ENCODE results near the gene LPCAT2.

Gene LPCAT2

DNA sequence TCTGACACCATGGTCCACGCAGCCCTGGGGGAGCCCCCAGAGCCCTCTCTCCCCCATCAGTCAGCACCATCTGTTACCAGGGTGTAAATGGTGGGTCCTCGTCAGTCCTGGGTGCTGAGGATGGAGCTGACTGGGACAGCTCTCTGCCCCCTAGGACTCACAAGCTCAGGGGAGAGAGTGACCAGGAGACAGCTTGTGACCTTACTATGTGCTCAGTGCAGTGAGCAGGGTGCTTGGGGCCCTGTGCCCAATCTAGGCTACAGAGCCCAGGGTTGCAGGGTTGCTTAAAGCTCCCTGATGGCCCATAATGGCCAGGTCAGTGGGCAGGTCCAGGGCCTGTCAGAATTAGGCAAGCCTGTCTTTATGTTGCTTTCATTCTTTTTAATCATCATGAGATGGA lies 18.6 kb upstream of the LPCAT2 start:
- TF ChIP-seq, protein P1, sequence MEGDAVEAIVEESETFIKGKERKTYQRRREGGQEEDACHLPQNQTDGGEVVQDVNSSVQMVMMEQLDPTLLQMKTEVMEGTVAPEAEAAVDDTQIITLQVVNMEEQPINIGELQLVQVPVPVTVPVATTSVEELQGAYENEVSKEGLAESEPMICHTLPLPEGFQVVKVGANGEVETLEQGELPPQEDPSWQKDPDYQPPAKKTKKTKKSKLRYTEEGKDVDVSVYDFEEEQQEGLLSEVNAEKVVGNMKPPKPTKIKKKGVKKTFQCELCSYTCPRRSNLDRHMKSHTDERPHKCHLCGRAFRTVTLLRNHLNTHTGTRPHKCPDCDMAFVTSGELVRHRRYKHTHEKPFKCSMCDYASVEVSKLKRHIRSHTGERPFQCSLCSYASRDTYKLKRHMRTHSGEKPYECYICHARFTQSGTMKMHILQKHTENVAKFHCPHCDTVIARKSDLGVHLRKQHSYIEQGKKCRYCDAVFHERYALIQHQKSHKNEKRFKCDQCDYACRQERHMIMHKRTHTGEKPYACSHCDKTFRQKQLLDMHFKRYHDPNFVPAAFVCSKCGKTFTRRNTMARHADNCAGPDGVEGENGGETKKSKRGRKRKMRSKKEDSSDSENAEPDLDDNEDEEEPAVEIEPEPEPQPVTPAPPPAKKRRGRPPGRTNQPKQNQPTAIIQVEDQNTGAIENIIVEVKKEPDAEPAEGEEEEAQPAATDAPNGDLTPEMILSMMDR (IDR thresholded peaks at IDR 0.05; ENCODE audit: low read depth, low read length): no peak
- no peak overlapping the region for H3K4me3 ChIP-seq (replicated peaks in 1 of 2; ENCODE audit: low read depth in 2 of 2, low read length in 2 of 2)
- DNase-seq (ENCODE audit: low read depth in 2 of 2): no peak

DNA sequence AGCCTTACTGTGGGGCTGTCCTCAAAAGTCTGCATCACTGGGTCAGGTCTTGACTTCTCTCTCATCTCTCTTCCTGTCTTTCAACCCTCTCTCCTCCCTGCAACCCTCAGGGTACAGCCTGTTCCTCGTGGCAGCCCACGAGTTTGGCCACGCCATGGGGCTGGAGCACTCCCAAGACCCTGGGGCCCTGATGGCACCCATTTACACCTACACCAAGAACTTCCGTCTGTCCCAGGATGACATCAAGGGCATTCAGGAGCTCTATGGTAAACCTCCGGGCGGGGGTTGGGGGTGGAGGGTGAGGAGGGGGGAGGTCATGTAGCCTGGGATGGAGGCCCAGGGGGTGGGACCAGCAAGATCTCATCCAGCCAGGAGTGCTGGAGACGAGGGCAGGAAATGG lies 17.2 kb upstream of the LPCAT2 start:
- no peak overlapping the region for H3K4me3 ChIP-seq (replicated peaks in 1 of 2; ENCODE audit: low read depth in 2 of 2, low read length in 2 of 2)
- no peak for DNase-seq (ENCODE audit: low read depth in 2 of 2)
- TF ChIP-seq, protein P1 (IDR thresholded peaks at IDR 0.05; ENCODE audit: low read depth, low read length): no peak

DNA sequence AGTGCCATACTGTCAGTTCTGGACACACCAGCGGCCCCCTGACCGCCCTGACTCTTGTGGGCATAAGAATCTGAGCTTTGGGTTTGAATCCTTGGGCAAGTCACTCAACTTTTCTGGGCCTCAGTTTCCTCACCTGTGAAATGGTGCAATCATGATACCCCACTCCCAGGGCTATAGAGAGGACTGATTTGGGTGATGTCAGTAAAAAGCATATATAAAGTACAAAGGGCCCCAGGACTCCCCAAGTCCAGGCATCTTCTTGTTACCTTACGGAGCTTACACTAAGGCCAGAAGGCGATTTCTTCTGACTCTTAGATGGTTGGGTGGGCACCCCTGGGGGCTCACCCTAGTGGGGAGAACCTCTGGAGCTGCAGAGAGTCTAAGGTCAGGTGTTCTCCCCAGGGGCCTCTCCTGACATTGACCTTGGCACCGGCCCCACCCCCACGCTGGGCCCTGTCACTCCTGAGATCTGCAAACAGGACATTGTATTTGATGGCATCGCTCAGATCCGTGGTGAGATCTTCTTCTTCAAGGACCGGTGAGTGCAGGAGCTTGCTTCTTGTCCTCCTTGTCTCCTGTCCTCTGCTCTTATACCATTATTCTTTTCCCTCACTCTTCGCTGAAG lies 16.0 kb upstream of the LPCAT2 start:
- TF ChIP-seq, protein P1 (IDR thresholded peaks at IDR 0.05; ENCODE audit: low read depth, low read length): no peak
- DNase-seq (ENCODE audit: low read depth in 2 of 2): no peak
- no peak overlapping the region for H3K4me3 ChIP-seq (replicated peaks in 1 of 2; ENCODE audit: low read depth in 2 of 2, low read length in 2 of 2)

DNA sequence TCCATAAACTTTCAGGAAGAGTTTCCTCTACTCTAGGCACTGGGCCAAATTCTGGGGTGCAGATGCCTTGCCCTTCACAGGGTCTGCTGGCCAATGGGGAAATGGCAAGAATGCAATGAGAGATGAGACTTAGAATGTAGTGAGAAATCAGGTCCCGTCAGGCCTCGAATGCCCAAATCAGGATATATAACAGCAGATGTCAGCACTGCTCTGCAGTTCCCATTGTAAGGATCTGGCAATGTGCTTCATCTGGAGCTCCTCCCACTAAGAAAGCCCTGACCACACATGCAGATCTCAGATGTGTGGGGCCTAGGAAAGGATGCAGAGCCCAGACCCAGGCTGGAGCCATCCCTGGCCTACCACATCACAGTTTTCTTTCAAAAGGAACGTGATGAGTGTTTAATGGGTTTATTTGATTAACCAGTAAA lies 13.9 kb upstream of the LPCAT2 start:
- TF ChIP-seq, protein P1 (IDR thresholded peaks at IDR 0.05; ENCODE audit: low read depth, low read length): peak; percentile 38
- DNase-seq (ENCODE audit: low read depth in 2 of 2): peak; percentile 92 to 95
- H3K4me3 ChIP-seq (replicated peaks in 1 of 2; ENCODE audit: low read depth in 2 of 2, low read length in 2 of 2): no peak overlapping the region

DNA sequence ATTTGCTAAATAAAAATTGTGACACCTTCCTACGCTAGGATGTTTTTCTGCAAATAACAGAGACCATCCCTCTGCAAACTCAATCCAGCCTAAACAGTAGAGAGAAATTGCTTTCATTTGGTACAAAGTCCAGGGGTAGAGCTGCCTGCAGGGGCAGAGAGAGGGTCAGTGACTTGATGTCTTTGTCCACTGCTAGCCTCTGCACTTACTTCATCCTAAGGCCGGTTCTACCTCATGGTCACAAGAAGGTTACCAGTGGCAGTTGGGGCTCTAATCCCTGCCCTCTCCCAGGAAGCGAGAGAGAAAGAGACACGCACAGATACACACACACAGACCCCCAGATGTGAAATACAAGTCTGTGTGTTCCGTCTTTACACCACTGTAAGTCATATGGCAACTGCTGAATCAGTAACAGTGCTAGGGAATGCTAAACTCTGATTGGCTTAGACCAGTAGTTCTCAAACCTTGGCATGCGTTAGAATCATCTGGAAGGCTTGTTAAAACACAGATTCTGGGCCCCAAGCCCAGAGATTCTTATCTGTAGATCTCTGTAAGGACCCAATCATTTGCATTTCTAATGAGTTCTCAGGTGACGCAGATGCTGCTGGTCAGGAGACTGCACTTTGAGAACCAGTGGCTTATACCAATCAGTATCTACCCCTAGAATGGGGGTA lies 13.1 kb upstream of the LPCAT2 start:
- H3K4me3 ChIP-seq (replicated peaks in 1 of 2; ENCODE audit: low read depth in 2 of 2, low read length in 2 of 2): no peak overlapping the region
- TF ChIP-seq, protein P1 (IDR thresholded peaks at IDR 0.05; ENCODE audit: low read depth, low read length): no peak
- peak; percentile 40 to 41 for DNase-seq (ENCODE audit: low read depth in 2 of 2)

DNA sequence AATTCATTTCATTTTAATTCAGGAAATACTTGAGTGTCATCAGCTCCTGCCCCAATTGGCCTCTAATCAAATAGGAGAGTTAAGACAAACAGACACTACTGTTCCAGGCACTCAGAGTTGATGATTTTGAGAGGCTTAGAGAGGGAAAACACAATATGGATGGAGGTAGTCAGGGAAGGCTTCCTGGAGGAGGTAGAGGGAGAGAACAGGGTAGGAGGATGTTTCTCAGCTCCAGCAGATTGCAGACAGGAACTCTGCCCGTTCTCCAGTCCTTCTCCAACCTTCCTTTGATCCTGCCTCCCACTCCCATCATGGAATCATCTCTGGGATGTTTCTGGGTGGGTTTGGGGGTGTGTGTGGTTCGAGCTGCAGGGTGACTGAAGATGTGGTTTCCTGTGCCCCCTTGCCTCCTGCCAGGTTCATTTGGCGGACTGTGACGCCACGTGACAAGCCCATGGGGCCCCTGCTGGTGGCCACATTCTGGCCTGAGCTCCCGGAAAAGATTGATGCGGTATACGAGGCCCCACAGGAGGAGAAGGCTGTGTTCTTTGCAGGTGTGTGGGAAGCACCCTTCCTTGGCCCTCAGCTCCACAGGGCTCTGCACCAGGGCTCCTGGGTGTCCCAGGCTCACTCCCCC lies 12.2 kb upstream of the LPCAT2 start:
- no peak for DNase-seq (ENCODE audit: low read depth in 2 of 2)
- no peak overlapping the region for H3K4me3 ChIP-seq (replicated peaks in 1 of 2; ENCODE audit: low read depth in 2 of 2, low read length in 2 of 2)
- TF ChIP-seq, protein P1 (IDR thresholded peaks at IDR 0.05; ENCODE audit: low read depth, low read length): no peak

Measured in cardiac fibroblast (primary cell).